GM21390 (cell line): ENCODE measurements around the gene PRPF40A.
A peak's percentile ranks its signal among the peaks of the same experiment; 100 is the strongest.

ENCODE experiments used
- ATAC-seq: cut with Tn5 transposase; IDR thresholded peaks from one replicate; pipeline ENCODE4 v1.9.1; 2021; ENCODE audit not compliant: unreplicated experiment

The PRPF40A gene

GRCh38 chr2:152718076-152718908 is 1.0 kb upstream of the PRPF40A start, which contains the start of gene ARL6IP6:
Gene ARL6IP6, plus strand, starts transcription at chr2:152718620. Its CDS starts 5 bp downstream, at chr2:152718625.
- ATAC-seq: peak; percentile 68

GRCh38 chr2:152716805-152717227 is 445 bp downstream of the PRPF40A start:
- ATAC-seq: peak; percentile 0

GRCh38 chr2:152715854-152716428 is 1.3 kb downstream of the PRPF40A start:
- ATAC-seq: no peak

DNA sequence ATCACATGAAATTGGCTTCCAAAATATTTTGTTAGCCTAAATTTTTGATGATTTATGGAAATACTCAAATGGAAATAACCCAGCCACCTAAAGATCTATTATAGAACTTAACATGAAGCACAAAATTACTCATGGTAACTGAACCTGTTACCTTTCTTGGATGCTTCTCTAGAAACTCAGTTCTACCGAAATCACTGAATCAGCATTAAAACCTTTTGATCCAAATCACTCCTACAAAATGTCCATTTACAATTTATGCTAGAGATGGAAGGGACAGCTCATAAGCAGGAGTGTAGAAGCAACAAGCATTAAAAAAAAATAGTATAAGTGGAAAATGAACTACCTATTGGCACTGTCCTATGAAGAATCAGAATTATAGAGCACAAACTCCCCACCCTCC is 2.1 kb downstream of the PRPF40A start:
- ATAC-seq: no peak

- ATAC-seq: no peak
These were observed 6.5 kb downstream of the PRPF40A start for GRCh38 chr2:152710713-152711112.

DNA sequence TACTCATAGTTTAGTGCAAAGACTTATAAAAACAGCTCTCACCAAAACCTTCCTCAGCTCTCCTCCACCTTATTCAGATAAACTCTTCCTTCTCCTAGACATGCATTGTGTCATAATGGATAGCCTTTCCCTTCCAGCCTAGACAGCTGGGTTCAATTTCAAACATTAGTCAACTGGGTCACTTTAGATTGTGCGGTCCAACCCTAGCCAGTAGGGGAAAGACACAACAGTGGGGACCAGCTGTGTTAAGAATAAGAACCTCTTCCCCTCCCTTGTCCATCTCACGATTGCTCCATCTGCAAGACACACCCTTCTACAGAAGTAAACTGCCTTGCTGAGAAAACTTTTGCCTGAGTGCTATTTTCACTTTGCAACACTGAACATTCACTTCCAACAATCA is 8.5 kb downstream of the PRPF40A start:
- no peak for ATAC-seq

DNA sequence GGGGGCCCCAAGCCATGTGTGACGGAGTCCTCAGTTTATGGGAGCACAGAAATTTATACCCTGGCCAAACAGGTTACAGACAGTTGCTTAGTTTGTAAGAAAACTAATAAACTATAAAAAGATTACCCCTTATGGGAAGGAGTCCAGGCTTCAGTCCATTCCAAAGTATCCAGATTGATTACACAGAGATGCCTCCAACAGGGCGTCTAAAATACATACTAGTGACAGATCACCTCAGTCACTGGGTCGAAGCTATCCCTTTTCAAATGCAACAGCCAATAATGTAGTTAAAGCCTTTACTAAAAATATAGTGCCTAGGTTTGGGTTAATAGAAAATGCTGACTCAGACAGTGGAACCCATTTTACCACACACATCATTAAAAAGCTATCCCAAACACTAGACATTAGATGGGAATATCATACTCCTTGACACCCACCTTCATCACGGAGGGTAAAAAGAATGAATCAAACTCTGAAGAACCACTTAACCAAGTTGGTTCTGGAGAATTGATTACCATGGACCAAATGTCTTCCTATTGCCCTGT is 10.7 kb downstream of the PRPF40A start:
- no peak for ATAC-seq

DNA sequence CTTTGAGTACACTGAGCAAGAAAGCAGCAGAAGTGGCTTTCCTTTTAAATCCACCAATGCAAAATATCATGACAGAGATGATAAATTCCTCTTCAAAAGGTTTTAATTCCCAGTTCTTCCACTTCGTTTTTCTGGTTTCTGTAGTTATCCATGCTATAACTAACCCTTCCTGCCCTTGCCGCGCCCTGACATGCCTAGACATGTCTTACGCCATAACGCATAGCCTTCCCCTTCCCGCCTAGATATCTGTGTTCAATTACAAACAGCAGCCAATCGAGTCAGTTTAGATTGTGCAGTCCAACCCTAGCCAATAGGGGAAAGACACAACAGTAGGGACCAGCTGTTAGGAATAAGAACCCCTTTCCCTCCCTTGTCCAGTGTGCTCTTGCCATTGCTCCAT is 16.1 kb downstream of the PRPF40A start:
- no peak for ATAC-seq

- ATAC-seq: no peak
These were observed 20.8 kb downstream of the PRPF40A start for GRCh38 chr2:152696476-152696875.

- ATAC-seq: no peak
These were observed 21.5 kb downstream of the PRPF40A start for GRCh38 chr2:152695763-152696162.

- peak; percentile 60 for ATAC-seq
These were observed 23.1 kb downstream of the PRPF40A start for GRCh38 chr2:152694161-152694661.

GRCh38 chr2:152693033-152693432 is 24.2 kb downstream of the PRPF40A start:
- ATAC-seq: peak; percentile 92

GRCh38 chr2:152686321-152686720 is 30.9 kb downstream of the PRPF40A start:
- no peak for ATAC-seq

DNA sequence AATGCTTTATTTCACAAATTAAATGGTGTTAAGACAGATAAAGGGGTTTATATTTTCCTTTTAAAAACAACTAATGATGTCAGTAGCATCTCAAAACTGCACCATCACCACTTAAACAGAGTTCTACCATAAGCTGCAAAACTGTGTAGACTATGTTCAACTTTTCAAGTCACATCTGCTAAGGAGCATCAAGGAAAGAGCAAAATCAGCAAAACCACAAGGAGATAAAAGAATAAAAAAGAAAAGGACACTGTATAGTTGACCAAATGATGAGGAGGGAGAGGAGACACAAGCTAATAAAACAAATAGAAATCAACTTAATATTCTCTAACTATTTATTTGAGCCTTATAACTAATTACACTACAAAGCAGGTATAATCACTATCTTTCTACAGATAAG is 33.9 kb downstream of the PRPF40A start:
- no peak for ATAC-seq

GRCh38 chr2:152682663-152683062 is 34.6 kb downstream of the PRPF40A start:
- ATAC-seq: no peak

DNA sequence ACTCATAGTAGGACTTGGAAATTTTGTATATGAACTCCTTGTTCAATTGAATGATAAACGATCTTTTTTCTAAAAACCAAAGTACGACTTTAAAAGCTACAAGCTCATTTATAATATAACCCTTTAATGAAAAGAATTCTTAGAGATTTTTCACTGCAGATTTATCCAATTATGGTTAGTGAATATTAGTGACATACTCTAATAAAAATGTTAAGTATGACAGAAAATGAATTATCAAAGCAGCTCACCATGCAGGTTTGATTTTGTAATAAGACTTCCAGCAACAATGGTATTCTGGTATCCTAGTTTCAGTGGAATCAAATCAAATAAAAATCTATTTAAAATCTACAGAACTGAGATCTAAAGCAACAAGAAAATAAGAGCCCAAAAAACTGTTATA is 38.5 kb downstream of the PRPF40A start:
- ATAC-seq: no peak

GRCh38 chr2:152676461-152676860 is 40.8 kb downstream of the PRPF40A start:
- ATAC-seq: no peak

GRCh38 chr2:152674334-152674733 is 42.9 kb downstream of the PRPF40A start:
- ATAC-seq: no peak

DNA sequence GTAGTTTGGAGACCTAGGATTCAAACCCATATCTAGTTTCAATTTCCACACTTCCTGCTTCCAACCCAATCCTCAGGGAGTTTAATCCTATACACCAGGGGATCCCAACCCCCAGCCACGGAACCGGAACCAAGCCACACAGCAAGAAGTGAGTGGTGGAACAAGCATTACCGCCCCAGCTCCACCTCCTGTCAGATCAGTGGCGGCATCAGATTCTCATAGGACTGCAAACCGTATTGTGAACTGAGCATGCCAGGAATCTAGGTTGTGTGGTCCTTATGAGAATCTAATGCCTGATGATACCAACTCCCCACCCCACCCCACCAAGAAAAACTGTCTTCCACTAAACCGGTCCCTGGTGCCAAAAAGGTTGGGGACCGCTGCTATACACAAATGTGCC is 52.5 kb downstream of the PRPF40A start:
- ATAC-seq: no peak

GRCh38 chr2:152661076-152661475 is 56.2 kb downstream of the PRPF40A start:
- no peak for ATAC-seq

GRCh38 chr2:152658221-152658620 is 59.0 kb downstream of the PRPF40A start:
- no peak for ATAC-seq

- ATAC-seq: peak; percentile 48
These were observed 60.2 kb downstream of the PRPF40A start for GRCh38 chr2:152657043-152657442.
